GM19328 (cell line): ENCODE results near the gene EVA1A.
"Not testable (repeated sequence)": the region's sequence is repeated elsewhere in the genome, so short reads cannot be mapped to it uniquely, and the experiment has no call there.

ENCODE experiments used
- ATAC-seq: cut with Tn5 transposase; IDR thresholded peaks from one replicate; pipeline ENCODE4 v1.9.1; 2021; ENCODE audit warnings: mild to moderate bottlenecking, moderate library complexity; ENCODE audit not compliant: unreplicated experiment

EVA1A gene

GRCh38 chr2:75489721-75490120, 71.0 kb downstream of the EVA1A start:
- ATAC-seq: no peak

GRCh38 chr2:75488157-75488556, 72.6 kb downstream of the EVA1A start:
- ATAC-seq: no peak

DNA sequence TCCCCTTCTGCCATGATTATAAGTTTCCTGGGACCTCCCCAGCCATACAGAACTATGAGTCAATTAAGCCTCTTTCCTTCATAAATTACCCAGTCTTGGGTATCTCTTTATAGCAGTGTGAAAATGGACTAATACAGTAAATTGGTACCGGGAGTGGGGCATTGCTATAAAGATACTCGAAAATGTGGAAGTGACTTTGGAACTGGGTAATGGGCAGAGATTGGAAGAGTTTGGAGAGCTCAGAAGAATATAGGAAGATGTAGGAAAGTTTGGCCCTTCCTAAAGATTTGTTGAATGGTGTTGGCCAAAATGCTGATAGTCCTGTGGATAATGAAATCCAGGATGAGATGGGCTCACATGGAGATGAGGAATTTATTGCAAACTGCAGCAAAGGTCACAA, 74.0 kb downstream of the EVA1A start:
- ATAC-seq: not testable (repeated sequence)

DNA sequence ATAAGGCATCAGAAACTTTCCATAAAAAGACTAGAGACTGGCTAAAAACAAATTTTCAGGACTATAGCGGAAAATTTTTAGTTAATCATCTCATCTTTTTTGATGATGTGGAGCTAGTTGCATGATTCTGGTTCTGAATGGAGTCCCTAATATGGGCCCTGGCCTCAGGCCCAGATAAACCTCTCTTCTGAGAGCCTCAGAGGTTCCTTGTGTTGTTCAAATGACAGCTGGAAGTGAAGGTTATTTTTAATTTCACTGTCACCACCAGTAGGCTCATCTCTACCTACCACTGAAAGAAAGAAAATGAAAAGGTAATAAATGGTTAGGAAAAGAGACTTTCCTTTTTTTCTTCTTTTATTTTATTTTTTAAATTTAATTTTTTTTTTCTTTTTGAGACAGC, 75.9 kb downstream of the EVA1A start:
- ATAC-seq: no peak

DNA sequence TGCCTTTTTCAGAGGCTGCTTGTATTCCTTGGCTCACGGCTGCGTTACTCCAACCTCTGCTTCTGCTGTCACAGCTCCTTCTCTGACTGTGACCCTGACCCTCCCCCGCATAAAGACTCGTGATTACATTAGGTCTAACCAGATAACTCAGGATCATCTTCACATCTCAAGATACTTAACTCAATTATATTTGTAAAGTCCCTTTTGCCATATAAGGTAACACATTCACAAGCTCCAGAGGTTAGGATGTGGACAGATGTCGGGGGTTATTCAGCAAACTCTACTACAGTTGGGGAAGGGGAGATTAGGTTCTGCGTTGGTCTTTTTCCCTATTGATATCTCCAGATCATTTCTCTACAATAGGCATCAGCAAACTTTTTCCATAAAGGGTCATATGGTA, 76.9 kb downstream of the EVA1A start:
- no peak for ATAC-seq

DNA sequence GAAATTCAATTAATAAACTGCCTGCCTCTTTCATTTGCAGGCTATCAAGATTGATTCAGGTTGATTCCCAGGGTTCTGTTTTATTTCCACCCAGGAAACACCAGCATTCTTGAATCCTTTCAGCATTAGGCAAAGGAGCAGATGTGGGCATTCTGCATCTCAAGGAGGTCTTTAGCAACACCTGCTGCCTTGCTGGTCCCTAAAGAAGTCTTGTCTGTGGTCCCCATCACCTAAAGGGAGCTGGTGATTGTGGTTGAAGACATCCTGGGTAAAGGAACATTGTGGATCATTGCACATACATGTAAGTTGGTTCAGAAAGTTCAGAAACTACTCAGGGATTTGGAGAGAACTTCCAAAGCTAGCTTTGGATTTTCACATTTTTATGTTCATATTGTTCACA, 78.3 kb downstream of the EVA1A start:
- ATAC-seq: no peak

- ATAC-seq: no peak
These were observed 79.5 kb downstream of the EVA1A start for GRCh38 chr2:75480971-75481836.

- ATAC-seq: not testable (repeated sequence)
These were observed 83.0 kb downstream of the EVA1A start for GRCh38 chr2:75477696-75478095.

DNA sequence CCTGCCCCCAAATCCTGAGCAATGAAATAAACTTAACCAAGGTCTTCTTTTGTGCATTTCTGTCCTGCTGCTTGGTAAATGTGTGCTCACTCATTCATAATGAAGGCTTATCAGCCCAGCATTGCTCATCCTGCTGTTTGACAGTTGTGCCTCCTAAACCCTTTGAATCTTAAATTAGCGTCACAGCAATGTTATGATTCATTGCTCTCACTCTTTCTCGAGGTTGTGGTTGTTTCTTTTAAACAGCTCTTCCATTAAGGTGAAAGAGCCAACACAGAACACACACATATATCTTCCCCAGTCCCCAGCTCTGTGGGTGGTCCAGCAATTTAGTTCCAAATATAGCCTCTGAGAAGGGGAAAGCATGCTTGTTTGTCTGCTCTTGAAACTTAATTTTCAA, 84.0 kb downstream of the EVA1A start:
- no peak for ATAC-seq

DNA sequence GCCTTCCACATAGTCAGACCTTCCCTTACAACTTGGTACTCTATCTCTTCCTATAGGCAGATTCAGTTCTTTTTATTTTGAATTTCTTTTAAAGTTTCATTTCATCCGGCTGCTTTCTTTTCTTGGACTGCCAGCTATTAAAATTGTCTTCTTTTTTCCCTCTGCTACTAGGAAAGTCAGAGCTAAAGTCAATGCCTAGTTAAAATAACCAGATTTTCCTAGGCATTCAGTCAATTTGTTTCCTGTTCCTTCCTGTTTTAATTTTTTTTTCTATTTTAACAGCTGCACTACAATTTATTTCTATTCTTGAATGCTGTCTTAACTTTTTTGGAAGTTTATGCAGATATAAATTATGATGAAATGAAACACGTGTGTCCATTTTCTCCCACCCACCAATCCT, 84.8 kb downstream of the EVA1A start:
- no peak for ATAC-seq

- no peak for ATAC-seq
These were observed 85.7 kb downstream of the EVA1A start for GRCh38 chr2:75475049-75475448.

DNA sequence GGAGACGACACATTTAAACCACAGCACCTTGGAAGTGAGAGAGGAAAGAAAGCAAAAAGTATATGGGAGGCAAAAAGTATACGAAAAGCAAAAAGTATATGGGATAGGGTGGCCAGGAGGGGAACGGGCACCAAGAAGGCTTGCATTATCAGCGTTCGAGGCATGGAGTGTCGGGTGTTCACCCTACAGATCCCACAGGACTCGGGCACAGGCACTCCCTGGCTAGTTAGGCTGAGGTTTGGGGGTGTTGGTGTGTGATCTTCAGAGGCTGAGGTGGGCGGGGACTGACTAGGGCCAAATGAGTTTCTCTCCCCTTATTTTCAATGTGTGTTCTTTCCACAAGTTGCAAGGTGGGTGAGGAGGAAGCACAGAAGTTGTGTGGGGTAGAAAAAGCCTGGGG, 86.6 kb downstream of the EVA1A start:
- no peak for ATAC-seq

- no peak for ATAC-seq
These were observed 93.9 kb downstream of the EVA1A start for GRCh38 chr2:75466708-75467311.

DNA sequence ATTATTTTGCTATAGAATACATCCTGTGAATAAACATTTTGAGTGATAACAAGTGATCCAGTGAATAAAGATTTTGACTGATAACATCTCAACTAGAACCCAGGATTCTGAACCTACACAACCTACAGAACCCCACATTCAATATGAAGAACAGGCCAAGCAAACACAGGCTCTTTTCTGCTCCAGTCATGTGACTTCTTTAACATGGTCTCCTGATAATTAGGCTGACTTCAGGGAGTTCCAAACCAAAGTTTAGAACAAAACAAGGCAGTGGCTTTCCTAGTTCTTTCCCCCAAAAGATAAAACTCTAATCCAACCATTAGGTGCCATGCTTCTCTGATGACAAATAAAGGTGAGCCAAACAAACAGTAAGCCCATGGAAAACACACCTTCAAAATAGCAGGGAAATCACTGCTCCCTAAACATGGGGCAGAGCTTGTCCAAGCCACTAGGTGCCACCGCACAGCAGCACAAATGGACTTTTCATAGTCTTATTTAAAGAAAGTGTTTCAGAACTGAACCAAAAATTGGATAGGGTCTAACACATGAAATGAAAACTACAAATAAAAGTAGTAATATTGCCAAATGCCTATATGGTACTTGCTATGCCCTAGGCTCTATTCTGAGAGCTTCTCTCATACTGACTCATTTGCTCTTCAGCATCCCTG, 95.3 kb downstream of the EVA1A start:
- ATAC-seq: no peak

DNA sequence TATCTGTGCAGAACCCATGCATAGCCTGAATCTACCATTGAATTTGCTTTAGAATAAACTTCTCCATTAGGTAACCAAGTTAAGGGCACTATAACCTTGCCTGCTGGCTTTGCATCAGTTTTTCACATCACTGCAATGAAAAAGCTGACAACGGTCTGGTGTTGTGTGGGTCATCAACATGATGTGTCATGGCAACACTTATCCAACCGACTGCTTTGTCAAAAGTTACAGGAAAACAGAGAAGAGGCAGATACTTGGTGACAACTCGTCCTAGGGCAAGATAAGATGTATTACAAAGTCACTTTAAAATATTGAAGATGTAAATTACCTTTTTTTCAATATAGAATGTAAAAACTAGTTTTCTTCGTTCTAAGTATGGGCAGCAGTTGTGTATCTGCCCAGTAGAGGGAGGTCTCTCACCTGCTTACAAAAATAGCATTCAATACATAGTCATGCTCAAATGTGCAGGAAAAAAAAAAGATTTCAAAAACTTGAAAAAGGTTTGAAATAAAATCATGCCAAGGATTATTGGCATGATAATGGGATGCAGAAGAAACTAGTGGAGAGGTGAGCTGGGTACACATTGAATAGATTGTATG, 96.3 kb downstream of the EVA1A start:
- no peak for ATAC-seq

GRCh38 chr2:75462721-75463120, 98.0 kb downstream of the EVA1A start:
- ATAC-seq: no peak

DNA sequence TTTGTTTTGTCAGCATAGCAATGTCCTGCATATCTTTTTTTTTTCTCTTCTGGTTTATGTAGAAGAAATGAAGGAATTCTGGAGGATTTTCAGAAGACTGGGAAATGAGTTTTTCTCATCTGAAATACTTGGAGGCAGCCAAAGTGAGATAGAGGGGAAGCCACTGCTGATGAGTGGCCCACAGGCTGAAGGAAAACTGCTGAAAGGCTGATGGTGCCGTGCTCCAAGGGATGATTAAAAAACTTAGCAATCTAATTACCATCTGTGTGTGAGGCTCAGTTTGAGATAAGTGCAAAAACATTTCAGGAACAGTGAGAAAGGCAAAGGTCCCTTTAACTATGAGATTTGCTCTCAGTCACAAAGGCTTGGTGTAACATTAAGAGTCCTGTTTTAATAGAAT, 98.5 kb downstream of the EVA1A start:
- no peak for ATAC-seq

- ATAC-seq: no peak
These were observed 100.1 kb downstream of the EVA1A start for GRCh38 chr2:75460630-75461029.

GRCh38 chr2:75459565-75460310, 101.0 kb downstream of the EVA1A start:
- ATAC-seq: no peak

- no peak for ATAC-seq
These were observed 102.5 kb downstream of the EVA1A start for GRCh38 chr2:75458201-75458600.

DNA sequence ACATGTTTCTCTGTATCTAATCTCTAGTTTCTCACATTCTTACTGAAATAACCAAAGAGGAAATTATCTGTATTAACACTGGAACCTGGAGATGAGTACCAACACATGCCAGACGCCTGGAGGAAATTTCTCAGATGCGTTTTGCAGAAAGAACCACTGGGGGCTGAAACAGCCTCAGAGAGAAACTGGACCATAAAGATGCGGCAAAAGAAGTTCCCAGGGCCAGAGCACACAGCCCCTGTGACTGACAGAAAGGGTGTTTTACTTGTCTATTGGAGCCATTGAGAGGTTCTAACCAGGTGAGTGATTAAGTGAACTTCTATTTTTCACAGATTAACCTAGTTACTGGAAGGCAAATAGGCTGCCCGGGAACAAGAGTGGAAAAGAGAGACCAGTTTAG, 103.9 kb downstream of the EVA1A start:
- ATAC-seq: no peak
